GM10847 (cell line): ENCODE measurements around the gene SEMA3F.

Source experiments
- POLR2A ChIP-seq: IDR thresholded peaks from 2 replicates; pipeline ENCODE4 v1.6.1; 2011; ENCODE audit not compliant: insufficient read length; ENCODE audit errors: extremely low read depth

Gene SEMA3F

GRCh38 chr3:50170689-50171088 is 15.6 kb downstream of the SEMA3F start:
- no peak for TF ChIP-seq POLR2A

- no peak for TF ChIP-seq POLR2A
These were observed 16.6 kb downstream of the SEMA3F start for GRCh38 chr3:50171540-50172301.

DNA sequence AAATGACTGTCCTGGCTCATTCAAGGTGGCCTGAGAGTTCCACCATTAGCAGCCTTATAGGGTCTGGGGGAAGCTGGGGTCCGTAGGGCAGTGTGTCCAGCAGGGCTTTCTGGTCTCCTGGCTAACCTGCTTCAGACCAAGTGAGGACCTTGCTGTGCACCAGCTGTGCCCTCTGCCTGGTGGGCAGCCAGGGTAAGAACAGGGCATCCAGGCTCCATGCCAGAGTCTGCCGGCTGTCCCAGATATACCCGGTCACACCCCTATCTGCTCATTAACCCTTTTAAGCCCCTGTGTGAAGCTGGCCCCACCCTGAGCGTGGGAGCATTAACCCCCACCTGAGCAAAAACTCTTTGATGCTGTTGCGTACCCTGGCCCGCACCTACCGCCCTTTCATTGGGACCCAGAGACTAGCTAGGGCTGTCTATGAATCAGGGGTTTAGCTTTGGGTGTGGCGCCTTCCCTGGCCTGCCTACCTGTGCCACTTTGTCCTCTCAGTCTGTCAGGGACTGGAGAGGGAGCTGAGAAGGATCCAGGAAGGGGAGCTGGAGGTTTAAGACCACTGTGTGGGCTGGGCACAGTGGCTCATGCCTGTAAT is 17.6 kb downstream of the SEMA3F start:
- no peak for TF ChIP-seq POLR2A

DNA sequence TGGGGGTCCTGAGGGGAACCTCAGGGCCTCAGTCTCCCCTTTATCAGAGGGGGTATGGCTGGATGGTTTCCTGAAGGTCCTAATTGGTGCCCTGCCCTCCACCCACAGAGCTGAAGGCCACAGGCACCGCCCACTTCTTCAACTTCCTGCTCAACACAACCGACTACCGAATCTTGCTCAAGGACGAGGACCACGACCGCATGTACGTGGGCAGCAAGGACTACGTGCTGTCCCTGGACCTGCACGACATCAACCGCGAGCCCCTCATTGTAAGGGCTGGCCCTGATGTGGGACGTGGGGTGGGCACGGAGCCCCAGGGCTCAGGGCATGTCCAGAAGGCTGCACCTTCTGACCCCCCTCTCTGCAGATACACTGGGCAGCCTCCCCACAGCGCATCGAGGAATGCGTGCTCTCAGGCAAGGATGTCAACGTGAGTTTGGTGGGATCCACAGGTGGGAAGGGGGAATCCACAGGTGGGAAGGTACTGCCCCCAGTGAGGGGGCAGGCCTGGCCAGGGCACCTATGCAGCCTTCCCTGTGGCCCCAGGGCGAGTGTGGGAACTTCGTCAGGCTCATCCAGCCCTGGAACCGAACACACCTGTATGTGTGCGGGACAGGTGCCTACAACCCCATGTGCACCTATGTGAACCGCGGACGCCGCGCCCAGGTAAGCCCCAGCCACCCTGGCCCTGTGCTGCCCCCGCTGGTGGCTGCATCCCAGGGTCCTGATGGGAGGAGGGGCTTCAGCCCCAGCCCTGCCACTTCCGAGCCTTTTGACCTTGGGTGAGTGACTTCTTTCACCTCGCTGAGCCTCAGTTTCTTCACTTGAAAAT is 18.8 kb downstream of the SEMA3F start:
- no peak for TF ChIP-seq POLR2A

DNA sequence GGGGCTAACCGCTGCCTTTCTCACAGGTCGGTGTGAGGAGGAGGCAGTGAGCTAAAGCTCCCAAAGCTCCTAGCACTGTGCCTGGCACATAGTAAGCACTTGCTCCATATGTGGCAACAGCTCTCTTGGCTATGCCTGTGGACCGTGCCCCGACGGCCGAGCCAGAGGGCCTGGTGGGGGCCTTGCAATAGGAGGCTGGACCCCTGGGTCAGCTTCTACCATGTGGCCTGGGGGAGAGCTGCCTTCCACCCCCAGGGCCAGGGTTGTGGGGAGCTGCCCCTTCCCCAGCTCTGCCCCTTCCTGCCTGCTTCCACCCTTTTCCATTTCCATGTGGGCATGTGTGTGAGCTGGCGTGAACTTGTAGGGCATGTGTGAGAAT is 19.4 kb downstream of the SEMA3F start:
- no peak for TF ChIP-seq POLR2A

DNA sequence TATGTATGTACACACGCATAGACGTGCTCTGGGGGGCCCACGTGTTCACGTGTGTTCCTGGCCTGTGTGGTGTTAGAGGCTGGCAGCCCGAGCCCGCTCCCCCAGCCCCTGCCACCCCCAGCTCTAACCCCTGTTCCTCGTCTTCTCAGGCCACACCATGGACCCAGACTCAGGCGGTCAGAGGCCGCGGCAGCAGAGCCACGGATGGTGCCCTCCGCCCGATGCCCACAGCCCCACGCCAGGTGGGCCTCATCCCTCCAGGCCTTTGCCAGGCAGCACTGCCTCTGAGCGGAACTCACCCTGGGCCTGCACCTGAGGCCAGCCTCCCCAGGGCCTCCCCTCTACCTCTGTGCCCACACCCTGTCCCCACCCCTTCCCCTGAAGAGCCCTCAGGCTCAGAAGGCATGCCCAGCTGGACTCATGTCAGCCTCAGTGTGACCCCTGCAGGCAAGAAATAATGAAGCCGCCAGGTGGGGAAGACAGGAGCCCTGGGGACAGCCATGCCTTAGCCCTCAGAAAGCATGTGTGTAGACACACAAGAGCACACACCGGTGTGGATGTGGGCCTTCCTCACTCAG is 19.9 kb downstream of the SEMA3F start:
- TF ChIP-seq POLR2A, result no peak

- TF ChIP-seq POLR2A, result no peak
These were observed 22.2 kb downstream of the SEMA3F start for GRCh38 chr3:50177346-50177745.

GRCh38 chr3:50179710-50180109 is 24.6 kb downstream of the SEMA3F start:
- no peak for TF ChIP-seq POLR2A

GRCh38 chr3:50181985-50182384 is 26.9 kb downstream of the SEMA3F start:
- TF ChIP-seq POLR2A, result no peak

DNA sequence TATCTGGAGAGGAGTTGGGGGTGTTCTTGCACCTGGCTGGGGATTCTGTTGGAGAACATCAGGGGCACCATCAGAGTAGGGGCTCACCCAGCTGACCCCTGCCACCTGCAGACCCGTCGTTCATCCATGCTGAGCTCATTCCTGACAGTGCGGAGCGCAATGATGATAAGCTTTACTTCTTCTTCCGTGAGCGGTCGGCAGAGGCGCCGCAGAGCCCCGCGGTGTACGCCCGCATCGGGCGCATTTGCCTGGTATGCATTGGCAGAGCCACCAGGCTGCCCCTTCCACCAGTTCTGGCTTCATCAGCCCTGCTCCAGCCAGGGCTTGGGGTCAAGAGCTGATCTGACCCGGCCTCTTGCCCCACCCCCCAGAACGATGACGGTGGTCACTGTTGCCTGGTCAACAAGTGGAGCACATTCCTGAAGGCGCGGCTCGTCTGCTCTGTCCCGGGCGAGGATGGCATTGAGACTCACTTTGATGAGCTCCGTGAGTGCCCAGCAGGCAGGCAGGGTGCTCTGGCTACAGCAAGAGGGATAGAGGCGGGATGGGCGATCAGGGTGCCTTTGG is 27.5 kb downstream of the SEMA3F start:
- TF ChIP-seq POLR2A, result no peak

DNA sequence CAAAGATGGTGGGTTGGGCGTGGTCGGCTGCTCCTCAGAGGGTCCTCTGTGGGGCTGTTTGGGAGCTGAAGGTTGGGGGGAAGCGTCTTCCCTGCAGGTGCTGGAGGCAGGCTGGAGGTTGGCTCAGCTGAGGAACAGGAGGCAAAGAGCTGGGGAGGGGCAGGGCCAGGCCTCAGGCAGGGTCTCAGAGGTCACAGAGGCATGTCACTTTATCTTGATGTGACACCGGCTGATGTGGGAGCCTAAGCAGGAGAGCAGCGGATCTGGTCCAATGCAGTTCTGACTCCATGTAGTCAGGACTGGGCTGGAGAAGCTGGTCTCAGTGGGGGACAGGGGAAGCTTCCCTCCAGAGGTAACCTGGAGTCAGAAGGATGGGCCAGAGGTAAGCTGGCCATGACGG is 28.6 kb downstream of the SEMA3F start:
- no peak for TF ChIP-seq POLR2A

- TF ChIP-seq POLR2A, result no peak
These were observed 29.3 kb downstream of the SEMA3F start for GRCh38 chr3:50184242-50184978.

DNA sequence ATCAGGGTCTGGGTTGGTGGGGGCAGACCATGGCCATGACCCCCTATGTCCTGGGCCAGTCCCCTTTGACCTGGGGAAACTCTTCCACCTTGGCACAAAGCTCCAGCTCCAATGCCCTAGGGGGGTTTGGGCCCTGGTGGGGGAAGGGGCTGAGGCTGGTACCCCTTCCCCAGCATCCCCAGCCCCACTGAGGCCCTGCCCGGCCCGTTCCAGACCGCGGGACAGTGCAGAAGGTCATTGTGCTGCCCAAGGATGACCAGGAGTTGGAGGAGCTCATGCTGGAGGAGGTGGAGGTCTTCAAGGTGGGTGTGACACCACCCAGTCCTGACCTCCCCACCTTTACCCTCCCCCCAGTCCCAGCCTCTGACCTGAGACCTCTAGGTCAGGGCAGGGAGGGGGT is 30.1 kb downstream of the SEMA3F start:
- TF ChIP-seq POLR2A, result no peak

GRCh38 chr3:50186096-50186495 is 31.0 kb downstream of the SEMA3F start:
- no peak for TF ChIP-seq POLR2A

DNA sequence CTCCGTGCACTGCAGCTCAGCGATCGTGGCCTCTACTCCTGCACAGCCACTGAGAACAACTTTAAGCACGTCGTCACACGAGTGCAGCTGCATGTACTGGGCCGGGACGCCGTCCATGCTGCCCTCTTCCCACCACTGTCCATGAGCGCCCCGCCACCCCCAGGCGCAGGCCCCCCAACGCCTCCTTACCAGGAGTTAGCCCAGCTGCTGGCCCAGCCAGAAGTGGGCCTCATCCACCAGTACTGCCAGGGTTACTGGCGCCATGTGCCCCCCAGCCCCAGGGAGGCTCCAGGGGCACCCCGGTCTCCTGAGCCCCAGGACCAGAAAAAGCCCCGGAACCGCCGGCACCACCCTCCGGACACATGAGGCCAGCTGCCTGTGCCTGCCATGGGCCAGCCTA is 32.6 kb downstream of the SEMA3F start:
- TF ChIP-seq POLR2A, result no peak
